NT2/D1 (cell line): Measurements from ENCODE around the gene GNG14.
"Not testable (repeated sequence)": the region's sequence is repeated elsewhere in the genome, so short reads cannot be mapped to it uniquely, and the experiment has no call there.

ENCODE experiments used
- DNase-seq: peaks from one replicate; pipeline ENCODE4 v3.0.0-alpha.2; 2011; ENCODE audit warnings: low read depth, low spot score
- H3K27me3 ChIP-seq: 2 replicates; pipeline ENCODE4 v1.6.0; 2011; ENCODE audit warnings: mild to moderate bottlenecking; ENCODE audit not compliant: insufficient read length, insufficient read depth
- H3K36me3 ChIP-seq: 2 replicates; pipeline ENCODE4 v1.6.1; 2011; ENCODE audit warnings: mild to moderate bottlenecking, low read length, mixed read lengths; ENCODE audit not compliant: insufficient read depth, insufficient read length
- H3K4me1 ChIP-seq: 2 replicates; pipeline ENCODE4 v1.5.1; 2011; ENCODE audit not compliant: insufficient read depth, insufficient read length
- H3K4me3 ChIP-seq: 2 replicates; pipeline ENCODE4 v1.5.1; 2011; ENCODE audit warnings: low read depth; ENCODE audit not compliant: insufficient read length
- H3K9ac ChIP-seq: 2 replicates; pipeline ENCODE4 v1.6.0; 2011; ENCODE audit warnings: low read depth; ENCODE audit not compliant: insufficient read length
- H3K9me3 ChIP-seq: 2 replicates; pipeline ENCODE4 v1.5.1; 2011; ENCODE audit warnings: mild to moderate bottlenecking, low read length; ENCODE audit not compliant: insufficient read depth
- SUZ12 ChIP-seq: IDR thresholded peaks from 2 replicates; pipeline ENCODE4 v1.6.1; 2011; ENCODE audit not compliant: insufficient read length, insufficient read depth; ENCODE audit errors: extremely low read depth
- YY1 ChIP-seq: IDR thresholded peaks from 2 replicates; pipeline ENCODE4 v1.6.1; 2011; ENCODE audit not compliant: insufficient read length, insufficient read depth
- ZNF274 ChIP-seq: IDR thresholded peaks from 2 replicates; pipeline ENCODE4 v1.6.1; 2011; ENCODE audit warnings: mild to moderate bottlenecking, low read depth, low read length

Gene GNG14

DNA sequence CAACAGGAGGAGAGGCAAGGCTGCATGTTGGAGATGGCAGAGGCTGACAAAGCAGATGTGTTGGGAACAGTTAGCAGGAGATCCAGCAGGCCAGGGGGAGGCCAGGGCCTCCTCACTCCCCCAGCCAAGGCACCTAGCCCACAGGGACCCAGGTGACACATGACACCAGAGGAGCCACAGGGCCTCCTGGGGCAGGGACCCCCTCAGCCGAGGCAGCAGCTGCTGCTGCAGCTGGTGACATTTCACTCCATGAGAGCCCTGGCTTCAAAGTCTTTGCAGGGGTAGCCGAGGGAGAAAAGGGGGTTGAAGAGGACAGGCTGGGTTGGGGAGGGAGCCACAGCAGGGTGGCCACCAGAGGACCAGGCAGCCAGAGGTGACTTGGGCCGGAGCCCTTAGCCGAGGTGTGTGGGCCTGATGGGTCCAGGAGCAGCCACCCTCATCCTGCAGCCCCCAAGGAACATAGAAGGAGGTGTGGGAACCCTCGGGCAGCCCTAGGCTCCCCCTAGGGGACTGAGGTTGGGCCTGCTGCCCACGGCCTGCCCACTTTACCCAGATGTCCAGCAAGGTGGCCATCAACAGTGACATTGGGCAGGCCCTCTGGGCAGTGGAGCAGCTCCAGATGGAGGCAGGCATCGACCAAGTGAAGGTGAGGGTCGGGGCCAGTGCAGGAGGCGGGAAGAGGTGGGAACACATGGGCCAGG is at the start of gene GNG14:
GNG14 (plus strand) TSS at position 503 of the 701 bp plus-strand sequence; CDS start at position 554, 51 bp downstream.
- H3K36me3 ChIP-seq = peaks cover 53% of the 10 kb centered on the region
- DNase-seq = no peak
- TF ChIP-seq YY1 (no peak), ZNF274 (no peak)
- no peaks in the 10 kb centered on the region for H3K27me3 ChIP-seq
- peak within 1 kb of the TSS; percentile 21 for H3K9ac ChIP-seq
- H3K4me1 ChIP-seq = peaks cover 4% of the 10 kb centered on the region
- no peaks in the 10 kb centered on the region for H3K9me3 ChIP-seq
- no peak within 1 kb of the TSS for H3K4me3 ChIP-seq

DNA sequence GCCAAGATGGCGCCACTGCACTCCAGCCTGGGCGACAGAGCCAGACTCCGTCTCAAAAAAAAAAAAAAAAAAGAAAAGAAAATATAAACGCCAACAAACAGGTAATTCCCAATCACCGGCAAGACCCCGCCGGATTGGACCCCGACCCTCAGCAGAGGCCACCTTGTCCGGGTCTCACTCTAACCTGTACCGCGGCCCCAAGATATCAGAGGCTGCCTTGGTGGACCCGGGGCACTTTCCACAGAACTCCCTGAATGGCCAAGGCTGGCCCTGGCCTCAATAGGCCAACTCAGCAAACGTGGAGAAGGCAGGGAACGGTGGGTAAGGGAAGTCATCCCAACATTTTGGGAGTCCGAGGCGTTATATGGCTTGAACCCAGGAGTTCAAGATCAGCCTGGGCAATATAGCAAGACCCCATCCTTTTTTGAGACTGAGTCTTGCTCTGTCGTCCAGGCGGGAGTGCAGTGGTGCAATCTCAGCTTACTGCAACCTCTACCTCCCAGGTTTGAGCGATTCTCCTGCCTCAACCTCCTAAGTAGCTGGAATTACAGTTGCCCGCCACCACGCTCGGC is 49.1 kb upstream of the GNG14 start:
- Histone ChIP-seq H3K9ac (no peak overlapping the region), H3K4me1 (peaks cover 2% of the 10 kb centered on the region), H3K4me3 (no peak overlapping the region), H3K27me3 (no peaks in the 10 kb centered on the region), H3K36me3 (peaks cover 3% of the 10 kb centered on the region), H3K9me3 (no peaks in the 10 kb centered on the region)
- no peak for DNase-seq
- no peak for TF ChIP-seq SUZ12
- no peak for TF ChIP-seq ZNF274
- TF ChIP-seq YY1 = no peak

DNA sequence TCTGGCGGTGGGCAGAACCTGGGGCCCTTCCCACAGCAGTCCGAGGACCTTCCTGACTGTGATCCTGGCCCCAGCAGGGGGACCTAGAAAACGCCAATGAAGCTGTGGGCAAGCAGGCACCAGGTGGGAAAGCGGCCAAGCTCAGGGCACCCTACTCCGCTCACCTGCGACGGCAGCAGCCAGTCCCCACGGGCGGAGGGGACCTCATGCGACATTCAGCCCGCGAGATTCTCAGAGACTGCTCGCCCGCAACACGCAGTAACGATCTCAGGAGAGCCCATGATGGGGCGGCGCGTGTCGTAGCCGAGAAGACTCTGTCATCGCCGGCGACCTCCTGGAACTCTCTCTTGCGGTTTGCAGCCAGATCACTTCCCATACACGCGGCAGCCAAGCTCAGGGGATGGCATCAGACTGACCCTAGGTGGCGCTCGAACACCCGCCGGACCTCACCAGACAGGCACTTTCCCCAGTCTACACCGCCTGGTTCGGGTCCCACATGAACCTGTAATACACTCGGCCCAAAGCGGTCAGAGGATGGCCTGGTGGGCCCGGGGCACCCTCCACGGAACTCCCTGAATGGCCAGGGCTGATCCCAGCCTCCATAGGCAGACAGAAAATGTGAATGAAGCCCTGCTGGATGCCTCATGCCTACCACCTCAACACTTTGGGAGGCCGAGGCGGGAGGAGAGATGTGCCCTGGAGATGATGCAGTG is 47.7 kb upstream of the GNG14 start:
- Histone ChIP-seq H3K27me3 (no peaks in the 10 kb centered on the region), H3K4me1 (peaks cover 2% of the 10 kb centered on the region), H3K9ac (peak overlapping the region; percentile 74), H3K4me3 (peak overlapping the region; percentile 29), H3K9me3 (no peaks in the 10 kb centered on the region), H3K36me3 (peaks cover 10% of the 10 kb centered on the region)
- TF ChIP-seq SUZ12 = no peak
- no peak for TF ChIP-seq YY1
- no peak for TF ChIP-seq ZNF274
- peak; percentile 81 for DNase-seq

DNA sequence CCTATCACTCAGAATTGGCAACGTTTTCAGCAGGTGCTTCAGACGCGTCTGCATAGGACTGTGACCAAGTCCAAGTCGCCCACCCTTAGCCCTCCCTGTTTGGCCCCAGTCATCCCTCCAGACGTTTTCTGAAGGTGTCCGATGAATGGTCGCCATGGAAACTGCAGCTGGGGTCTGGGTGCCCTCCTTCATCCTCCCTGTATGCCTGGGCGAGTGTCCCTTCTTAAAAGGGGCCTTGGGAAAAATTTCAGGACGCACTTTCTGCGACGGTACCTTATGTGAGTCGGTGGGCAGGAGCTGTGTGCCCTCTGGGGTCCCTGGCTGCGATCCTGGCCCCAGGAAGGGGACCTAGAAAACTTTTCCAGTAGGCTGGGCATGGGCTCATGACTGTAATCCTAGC is 46.3 kb upstream of the GNG14 start:
- Histone ChIP-seq H3K4me3 (no peak overlapping the region), H3K9ac (no peak overlapping the region), H3K36me3 (peaks cover 12% of the 10 kb centered on the region), H3K27me3 (no peaks in the 10 kb centered on the region), H3K9me3 (no peaks in the 10 kb centered on the region), H3K4me1 (peaks cover 2% of the 10 kb centered on the region)
- no peak for TF ChIP-seq YY1
- no peak for TF ChIP-seq ZNF274
- TF ChIP-seq SUZ12 = no peak
- DNase-seq = no peak

DNA sequence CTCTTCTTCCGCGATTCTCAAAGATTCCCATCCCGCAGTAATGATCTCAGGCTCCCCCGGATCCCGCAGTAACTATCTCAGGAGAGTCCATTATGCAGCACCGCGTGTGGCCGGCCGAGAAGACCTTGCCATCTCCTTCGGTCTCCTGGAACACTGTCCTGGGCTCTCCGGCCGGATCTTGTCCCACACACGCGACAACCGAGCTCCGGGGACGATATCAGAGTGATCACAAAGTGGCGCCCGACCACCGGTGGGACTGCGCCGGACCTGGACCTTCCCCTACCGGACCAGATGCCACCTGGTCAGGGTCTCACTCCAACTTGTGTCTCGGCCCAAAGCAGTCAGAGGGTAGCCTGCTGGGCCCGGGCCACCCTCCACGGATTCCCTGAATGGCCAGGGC is 45.3 kb upstream of the GNG14 start:
- H3K36me3 ChIP-seq = peaks cover 21% of the 10 kb centered on the region
- TF ChIP-seq ZNF274 = no peak
- no peak for TF ChIP-seq YY1
- no peak for TF ChIP-seq SUZ12
- H3K9ac ChIP-seq = no peak overlapping the region
- H3K4me3 ChIP-seq = no peak overlapping the region
- DNase-seq = no peak
- H3K27me3 ChIP-seq = no peaks in the 10 kb centered on the region
- H3K9me3 ChIP-seq = no peaks in the 10 kb centered on the region
- H3K4me1 ChIP-seq = no peaks in the 10 kb centered on the region

DNA sequence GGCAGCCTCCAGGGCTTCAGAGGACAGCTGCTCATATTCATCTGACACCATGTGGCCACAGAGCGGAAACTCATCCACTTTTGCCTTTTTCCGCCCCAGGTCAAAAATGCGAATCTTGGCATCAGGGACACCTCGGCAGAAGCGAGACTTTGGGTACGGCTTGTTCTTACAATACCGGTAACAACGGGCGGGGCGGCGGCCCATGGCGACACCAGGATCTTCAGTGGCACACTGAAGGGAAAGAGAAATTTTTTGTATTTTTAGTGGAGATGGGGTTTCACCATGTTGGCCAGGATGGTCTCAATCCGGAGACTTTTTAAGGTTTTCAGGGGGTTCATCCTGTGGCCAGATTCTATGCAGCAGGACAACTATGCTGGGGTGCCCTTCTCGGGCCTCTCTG is 44.1 kb upstream of the GNG14 start:
- not testable (repeated sequence) for H3K4me3 ChIP-seq, H3K27me3 ChIP-seq, H3K9me3 ChIP-seq, H3K4me1 ChIP-seq, H3K9ac ChIP-seq, DNase-seq
- H3K36me3 ChIP-seq = peaks cover 25% of the 10 kb centered on the region

DNA sequence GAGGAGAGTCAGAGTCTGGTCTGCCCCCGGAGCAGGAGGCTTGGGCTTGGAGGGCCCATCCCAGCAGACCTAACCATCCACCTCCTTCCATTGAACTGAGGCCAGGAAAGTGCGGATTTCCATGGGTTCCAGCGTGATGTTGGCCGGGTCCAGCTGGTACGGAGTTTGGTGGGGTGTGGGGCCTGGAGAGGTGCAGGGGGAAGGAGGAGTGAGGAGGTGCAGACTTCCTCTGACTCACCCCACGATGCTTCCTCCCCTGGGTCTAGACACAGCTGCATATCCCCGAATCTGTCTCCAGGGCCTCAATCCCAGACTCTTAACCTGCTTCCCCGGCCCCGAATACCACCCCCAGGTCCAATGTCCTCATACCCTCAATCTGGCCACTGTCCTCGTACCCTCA is 41.2 kb upstream of the GNG14 start:
- Histone ChIP-seq H3K36me3 (peaks cover 29% of the 10 kb centered on the region), H3K27me3 (no peaks in the 10 kb centered on the region), H3K4me3 (no peak overlapping the region), H3K4me1 (no peaks in the 10 kb centered on the region), H3K9ac (no peak overlapping the region), H3K9me3 (no peaks in the 10 kb centered on the region; the same call in 1 of the 2 replicates)
- DNase-seq = no peak
- no peak for TF ChIP-seq SUZ12
- TF ChIP-seq ZNF274 = no peak
- TF ChIP-seq YY1 = no peak
